T-helper 9 cell (primary cell): ENCODE measurements around the gene ZNF280A.
"Not testable (repeated sequence)": the region's sequence is repeated elsewhere in the genome, so short reads cannot be mapped to it uniquely, and the experiment has no call there.

ENCODE experiments used
- DNase-seq: peaks from one replicate; pipeline ENCODE4 v3.0.0-alpha.2; 2020

Gene ZNF280A

DNA sequence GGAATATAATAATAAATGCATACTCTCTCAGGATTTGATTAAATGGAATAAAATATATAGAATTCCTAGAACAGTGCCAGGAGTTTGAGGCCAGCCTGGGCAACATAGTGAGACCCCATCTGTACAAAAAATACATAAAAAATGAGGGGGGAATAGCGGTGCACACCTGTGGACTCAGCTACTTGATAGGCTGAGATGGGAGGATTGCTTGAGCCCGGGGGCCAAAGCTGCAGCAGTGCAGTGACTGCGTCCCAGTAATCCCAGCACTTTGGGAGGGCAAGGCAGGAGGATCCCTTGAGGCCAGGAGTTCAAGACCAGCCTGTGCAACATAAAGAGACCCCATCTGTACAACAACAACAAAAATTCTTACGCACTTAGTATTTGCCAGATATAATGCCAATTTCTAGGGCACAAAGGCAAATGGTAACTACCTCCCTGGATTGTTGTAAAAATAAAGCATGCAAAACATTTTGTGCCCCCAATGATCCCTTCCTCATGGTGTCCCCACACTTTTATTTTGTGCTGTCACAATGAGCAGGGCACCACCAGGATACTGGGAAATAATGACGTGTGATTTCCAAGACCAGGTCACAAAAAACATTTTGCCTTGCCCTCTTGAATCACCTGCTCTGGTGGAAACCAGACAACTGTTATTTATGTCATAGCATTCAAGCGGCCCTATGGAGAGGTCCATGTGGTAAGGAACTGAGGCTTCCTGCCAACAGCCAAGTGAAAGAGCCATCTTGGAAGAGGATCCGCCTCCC is 18.3 kb upstream of the ZNF280A start:
- DNase-seq, result no peak

DNA sequence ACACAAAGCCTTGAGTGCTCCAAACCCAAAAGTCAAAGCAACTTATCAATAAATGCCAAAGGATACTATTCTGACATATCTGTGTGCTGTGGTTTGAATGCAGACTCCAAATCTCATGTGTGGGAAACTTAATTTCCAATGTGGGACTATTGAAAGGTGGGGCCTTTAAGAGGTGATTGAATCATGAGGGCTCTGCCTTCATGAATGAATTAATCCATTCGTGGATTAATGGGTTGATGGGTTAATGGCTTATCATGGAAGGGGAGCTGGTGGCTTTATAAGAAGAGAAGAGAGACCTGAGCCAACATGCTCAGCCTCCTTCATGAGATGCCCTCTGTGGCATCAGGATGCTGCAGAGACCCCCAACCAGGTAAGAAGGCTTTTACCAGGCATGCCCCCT is 16.8 kb upstream of the ZNF280A start:
- DNase-seq, result no peak

DNA sequence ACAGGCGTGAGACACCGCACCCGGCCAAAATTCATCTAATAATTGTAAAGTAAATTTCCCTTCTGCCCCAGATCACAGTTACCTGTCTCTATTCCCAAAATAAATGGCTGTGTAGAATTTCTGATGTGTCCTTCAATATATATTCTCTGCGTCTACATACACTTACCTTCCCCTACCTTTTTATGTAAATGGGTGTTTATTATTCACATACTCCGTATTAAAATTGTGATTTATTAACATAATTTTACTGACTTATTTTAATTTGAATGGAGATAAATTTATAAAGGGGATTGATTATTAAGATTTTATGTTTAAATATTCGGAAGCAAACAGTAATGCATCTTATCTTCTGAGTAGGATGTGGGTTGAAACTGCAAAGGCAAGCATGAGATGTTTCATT is 16.4 kb upstream of the ZNF280A start:
- DNase-seq, result no peak

- DNase-seq, result no peak
These were observed 15.6 kb upstream of the ZNF280A start for GRCh38 chr22:22535662-22536061.

GRCh38 chr22:22534604-22535415 is 14.7 kb upstream of the ZNF280A start:
- DNase-seq, result no peak

- no peak for DNase-seq
These were observed 13.8 kb upstream of the ZNF280A start for GRCh38 chr22:22533863-22534262.

DNA sequence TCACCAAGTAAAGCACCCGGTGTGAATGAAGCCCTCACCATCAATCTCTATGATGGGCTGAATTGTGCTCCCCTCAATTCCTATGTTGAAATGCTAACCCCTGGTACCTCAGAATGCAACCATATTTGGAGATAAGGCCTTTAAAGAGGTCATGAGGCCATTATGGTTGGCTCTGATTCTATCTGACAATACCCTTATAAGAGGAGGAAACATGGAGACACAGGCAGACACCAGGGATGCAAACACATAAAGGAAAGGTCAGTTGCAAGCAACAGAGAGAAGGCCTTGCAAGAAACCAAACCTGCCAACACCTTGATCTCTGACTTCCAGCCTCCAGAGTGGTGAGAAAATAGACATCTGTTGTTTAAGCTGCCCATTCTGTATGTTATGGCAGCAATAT is 13.3 kb upstream of the ZNF280A start:
- no peak for DNase-seq

DNA sequence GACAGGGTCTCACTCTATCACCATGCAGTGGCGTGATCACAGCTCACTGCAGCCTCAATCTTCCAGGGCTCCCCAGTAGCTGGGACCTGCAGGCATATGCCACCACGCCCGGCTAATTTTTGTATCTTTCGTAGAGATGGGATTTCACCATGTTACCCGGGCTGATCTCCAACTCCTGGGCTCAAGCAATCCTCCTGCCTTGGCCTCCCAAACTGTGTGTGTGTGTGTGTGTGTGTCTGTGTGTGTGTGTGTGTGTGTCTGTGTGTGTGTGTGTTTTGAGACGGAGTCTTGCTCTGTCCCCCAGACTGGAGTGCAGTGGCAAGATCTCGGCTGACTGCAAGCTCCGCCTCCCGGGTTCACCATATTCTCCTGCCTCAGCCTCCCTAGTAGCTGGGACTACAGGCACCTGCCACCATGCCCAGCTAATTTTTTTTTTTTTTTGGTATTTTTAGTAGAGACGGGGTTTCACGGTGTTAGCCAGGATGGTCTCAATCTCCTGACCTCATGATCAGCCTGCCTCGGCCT is 12.5 kb upstream of the ZNF280A start:
- DNase-seq, result not testable (repeated sequence)

DNA sequence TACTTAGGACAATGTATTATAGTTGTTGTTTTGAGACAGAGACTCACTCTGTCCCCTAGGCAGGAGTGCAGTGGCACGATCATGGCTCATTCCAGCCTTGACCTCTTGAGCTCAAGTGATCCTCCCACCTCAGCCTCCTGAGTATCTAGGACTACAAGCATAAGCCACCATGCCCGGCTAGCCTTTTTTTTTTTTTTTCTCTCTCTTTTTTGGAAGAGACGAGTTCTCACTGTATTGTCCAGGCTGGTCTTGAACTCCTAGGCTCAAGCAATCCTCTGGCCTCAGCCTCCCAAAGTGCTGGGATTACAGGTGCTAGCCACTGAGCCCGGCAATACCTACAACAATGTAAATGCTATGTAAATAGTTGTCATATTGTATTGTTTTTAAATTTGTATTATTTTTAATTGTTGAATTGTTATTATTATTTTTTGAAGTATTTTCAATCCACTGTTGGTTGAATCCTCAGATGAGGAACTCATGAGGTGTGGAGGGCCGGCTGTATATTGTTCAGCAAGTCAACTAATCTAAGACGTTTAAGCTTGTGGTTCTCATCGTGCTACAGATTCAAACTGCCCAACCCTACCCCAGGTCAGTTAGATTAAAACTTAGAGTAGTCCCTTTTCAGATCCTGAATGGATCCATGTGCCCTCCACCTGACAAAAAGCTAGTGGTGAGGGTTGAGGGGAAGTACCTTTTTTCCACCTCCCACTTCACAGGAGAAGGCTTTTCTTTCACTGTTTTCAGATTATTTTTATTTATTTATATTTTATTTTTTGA is 11.9 kb upstream of the ZNF280A start:
- no peak for DNase-seq

DNA sequence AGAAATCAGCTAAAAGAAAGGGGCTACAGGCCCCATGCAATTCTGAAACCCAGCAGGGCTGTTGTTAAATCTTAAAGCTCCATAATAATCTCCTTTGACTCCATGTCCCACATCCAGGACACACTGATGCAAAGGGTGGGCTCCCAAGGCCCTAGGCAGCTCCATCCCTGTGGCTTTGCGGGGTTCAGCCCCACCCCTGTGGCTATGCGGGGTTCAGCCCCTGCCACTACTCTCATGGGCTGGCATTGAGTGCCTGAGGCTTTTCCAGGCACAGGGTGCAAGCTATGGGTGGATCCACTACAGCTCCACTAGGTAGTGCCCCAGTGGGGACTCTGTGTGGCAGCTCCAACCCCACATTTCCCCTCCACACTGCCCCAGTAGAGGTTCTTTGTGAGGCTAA is 8.7 kb upstream of the ZNF280A start:
- DNase-seq, result no peak

GRCh38 chr22:22527312-22527711 is 7.2 kb upstream of the ZNF280A start:
- DNase-seq, result no peak

- DNase-seq, result no peak
These were observed 6.2 kb upstream of the ZNF280A start for GRCh38 chr22:22526125-22526912.

- no peak for DNase-seq
These were observed 3.4 kb upstream of the ZNF280A start for GRCh38 chr22:22523494-22523893.

- no peak for DNase-seq
These were observed 1.6 kb upstream of the ZNF280A start for GRCh38 chr22:22521631-22522030.

DNA sequence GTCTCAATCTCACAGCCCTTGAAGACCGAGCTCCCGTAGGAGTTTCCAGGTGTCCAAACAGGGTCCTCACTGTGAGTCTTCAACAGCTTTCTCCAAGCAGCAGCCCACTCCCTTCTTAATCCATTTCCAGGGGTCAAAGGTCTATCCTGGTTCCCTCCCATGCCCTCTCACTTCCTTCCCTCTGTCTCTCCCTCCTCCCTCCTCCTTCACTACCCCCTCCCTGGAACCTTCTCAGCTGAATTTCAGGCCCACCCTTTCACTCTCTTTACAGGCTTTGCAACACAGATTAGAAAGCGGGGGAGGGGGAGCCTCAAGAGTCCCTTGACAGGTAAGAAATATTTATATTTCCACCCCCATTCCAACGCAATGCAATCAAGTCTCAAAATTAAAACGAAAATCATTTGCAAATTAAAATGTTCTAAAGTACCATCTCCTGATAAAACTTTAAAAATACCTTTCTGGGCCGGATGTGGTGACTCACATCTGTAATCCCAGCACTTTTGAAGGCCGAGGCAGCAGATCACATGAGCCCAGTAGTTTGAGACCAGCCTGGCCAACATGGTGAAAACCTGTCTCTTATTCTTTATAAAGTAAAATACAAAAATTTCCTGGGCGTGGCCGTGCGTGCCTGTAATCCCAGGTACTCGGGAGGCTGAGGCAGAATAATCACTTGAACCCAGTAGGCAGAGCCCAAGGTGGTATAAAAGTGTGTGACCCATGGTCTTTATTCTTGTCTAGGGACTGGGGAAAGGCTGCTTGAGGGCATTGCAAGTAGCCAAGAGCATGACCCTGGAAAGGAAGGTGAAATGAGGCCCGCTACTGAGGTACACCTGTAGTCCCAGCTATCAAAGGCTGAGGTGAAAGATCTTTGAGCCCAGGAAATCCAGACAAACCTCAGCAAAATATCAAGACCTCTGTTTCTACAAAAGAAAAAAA is 865 bp upstream of the ZNF280A start:
- no peak for DNase-seq

DNA sequence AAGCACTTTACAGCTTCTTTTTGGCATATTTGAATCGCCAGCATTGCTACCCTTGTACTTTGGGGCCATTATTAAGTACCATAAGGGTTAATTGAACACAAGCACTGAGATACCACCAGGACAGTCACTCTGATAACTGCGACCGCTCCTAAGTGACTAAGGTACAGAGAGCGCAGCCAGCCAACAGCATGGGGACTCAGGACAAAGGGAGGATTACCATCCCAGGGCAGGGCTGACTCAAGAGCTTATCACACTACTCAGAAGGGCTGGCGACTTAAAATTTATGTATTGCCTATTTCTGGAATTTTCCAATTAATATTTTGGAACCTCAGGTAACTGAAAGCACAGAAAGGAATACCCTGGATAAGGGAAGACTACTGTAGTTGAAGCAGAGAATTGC is 479 bp downstream of the ZNF280A start:
- DNase-seq, result no peak

- DNase-seq, result no peak
These were observed 3.1 kb downstream of the ZNF280A start for GRCh38 chr22:22516992-22517391.

DNA sequence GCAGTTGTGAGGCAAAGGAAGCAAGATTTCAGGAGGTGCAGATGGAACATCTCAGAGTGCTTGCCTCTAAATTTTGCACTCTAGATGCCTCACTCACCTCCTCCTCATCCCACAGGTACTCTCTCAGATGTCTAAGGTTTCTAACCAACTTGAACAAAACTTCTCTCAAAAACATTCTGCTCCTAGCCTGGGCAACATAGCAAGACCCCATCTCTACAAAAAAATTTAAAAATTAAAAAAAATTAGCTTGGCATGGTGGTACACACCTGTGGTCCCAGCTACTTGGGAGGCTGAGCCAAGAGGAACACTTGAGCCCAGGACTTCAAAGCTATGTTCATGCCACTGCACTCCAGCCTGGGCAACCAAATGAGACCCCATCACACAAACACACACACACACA is 4.2 kb downstream of the ZNF280A start:
- no peak for DNase-seq

- DNase-seq, result not testable (repeated sequence)
These were observed 5.6 kb downstream of the ZNF280A start for GRCh38 chr22:22514431-22514830.

DNA sequence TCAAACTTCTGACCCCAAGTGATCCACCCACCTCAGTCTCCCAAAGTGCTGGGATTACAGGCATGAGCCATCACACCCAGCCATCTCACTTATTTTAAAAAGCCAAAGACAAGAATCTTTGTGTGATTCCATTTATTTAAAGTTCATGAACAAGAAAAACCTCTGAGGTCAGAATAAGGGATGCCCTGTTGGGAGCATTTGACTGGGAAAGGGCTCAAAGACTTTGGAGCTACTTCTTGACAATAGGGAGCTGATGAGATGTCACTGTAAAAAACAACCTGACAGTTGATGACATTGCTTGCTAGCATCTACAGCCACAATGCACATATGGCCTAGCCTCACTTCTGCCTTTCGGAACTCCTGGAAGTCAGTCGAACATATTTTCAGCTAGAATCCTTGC is 6.5 kb downstream of the ZNF280A start:
- no peak for DNase-seq

GRCh38 chr22:22512951-22513350 is 7.1 kb downstream of the ZNF280A start:
- DNase-seq, result no peak
